ENCODE measurements around the gene LTA4H.
"Not testable (repeated sequence)": the region's sequence is repeated elsewhere in the genome, so short reads cannot be mapped to it uniquely, and the experiment has no call there.

The LTA4H gene

DNA sequence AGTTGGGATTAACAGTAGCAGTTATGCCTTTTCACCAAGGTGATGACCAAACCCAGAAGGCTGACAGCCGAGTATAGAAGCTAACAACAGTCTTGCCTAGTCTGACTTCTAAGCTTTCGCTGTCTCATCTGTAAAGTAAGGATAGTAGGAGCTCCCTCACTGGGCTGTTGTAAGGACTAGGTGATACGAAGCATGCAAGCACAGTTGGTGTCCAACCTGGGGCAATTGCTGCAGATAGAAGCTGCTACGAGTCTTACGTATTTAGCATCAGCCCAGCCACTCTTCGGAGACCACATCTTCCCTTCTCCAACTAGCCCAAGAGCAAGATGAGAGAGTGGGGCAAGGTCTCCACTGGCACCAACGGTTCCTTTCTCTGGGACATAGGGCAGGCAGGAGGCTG, 45.3 kb downstream of the LTA4H start:
- no peak for DNase-seq (ENCODE audit: low read depth)

DNA sequence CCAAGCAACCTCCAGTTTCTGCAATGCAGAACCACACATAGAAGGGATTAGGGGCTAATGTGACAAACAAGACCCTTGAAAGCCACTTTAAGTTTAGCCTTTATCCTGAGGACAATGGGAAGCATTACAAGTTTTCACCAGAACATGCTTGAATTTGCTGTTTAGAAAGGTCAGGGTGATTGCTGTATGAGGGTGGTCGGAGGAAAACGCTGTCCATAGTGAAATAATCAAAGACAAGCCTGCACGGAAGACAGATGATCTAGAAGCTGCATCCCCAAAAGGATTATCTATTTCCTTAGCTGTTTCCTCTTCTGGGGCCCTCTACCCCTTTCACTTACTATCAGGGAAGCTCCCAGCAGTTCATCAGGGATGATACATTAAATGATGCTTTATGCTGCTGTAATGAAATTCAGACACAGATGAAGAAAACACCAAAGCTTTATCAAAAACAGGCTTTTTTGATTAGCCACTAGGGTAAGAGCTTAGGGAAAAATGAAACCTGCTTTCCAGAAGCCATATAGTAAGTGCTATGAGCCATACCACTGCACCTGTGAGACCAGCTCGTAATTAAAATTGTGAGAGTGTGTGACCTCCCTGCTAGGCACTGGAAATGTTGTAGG, 45.8 kb downstream of the LTA4H start:
- no peak for DNase-seq (ENCODE audit: low read depth)

DNA sequence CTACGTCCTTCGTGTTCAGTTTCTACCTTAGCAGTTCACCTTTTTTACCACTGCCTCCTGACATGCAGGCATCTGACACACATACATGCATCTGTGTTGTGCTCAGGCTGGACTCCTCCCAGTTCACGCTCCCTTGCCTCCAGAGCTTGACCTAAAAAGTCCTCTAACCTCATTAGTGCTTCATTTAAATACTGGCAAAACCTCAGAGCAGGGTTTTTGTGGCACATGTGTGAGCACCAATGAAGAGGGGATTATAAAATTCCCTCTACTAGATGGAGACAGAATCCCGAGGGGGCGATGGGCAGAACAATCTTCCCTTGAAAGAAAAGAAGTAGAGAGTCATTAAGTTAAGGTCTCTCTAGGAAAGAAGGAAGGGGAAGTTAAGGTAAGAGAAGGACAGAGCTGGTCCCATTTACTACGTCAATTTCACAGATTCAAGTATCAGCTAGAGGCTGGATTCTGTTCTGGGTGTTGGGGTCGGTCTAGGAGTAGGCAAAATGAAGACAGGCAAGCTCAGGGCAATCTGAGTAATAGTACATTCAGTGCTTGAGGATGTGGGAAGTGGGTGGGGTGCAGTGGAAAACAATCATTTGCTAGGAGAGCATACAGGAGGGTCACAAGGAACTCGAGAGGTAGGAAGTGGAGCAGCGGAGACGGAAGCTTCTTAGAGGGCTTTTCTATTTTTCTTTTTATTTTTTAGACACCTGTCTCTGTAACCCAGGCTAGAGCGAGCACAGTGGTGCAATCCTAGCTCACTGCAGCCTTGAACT, 46.7 kb downstream of the LTA4H start:
- DNase-seq (ENCODE audit: low read depth), result no peak

DNA sequence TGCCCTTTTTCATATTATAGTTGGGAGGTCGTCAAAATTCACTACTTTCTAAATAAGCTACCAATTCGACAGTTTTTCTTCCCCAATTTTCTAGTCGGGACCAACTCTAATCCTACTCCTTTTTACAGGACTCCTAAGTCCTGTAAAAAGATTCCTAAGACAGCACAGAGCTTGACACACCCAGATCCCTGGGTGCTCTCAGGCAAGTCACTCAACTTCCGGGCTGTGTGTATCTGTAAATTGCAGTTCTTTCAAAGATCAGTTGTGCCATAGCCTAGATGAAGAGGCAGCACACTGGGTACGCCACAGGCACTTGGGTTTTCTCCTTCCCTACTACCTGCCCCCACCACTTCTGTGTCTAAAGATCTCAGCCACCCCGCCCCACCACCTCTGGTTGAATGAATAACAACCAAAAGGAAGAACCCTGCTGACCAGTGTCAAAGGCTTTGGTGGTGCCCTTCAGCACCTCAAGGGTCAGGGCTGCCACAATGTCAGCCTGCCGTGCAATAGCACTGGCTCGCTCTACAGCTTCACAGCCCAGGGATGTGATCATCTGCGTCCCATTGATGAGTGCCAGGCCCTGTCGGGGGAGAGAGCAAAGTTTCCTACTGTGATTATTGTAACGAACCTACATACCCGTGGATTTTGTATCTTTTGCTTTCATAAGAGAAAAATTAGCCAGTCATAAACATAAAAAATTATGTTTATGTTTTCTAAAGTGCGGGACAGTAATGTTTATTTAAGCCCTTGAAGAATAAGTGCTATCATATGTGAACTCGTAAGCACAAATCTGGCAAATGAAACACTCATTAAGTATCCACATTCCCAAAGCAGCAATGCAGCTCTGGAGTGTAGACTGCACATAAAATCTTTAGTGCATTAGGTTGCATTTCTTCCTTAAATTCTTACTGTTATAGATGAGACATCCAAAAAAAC, 48.5 kb downstream of the LTA4H start:
- no peak for DNase-seq (ENCODE audit: low read depth)

DNA sequence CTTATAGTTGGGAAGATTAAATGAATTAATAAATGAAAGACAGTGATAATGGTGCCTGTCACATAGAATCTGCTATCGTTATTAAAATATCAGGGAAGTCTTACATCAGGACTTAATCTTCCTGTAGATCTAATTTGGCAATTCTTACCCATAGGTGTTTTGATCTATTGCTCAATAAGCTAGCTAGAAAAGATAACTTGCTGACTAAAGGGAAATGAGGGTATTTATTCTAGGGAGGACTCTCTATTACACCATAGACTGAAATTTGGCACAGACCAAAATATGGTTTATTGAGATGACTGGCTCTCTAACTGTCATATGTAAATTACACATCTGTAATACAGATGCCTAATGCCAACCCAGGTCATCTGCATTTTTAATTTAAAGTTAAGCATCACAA, 50.7 kb downstream of the LTA4H start:
- DNase-seq (ENCODE audit: low read depth), result no peak

DNA sequence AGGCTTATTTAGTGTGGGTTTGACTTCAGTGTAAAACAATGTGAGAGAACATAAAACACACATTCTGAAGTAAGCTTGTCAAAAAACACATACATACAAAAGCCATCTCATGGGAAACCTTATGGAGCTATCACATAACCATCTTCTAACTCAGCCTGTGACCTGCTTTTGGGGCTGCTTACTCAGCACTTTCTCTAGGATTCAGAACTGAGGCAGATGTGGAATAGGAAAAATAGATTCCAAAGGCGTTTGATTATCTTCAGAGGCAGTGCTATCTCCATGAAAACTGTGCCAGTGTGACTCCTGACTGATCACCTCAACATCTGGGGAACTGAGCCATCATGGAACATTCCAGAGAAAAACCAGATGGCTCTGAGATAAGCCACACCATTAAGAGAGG, 52.8 kb downstream of the LTA4H start:
- no peak for DNase-seq (ENCODE audit: low read depth)

DNA sequence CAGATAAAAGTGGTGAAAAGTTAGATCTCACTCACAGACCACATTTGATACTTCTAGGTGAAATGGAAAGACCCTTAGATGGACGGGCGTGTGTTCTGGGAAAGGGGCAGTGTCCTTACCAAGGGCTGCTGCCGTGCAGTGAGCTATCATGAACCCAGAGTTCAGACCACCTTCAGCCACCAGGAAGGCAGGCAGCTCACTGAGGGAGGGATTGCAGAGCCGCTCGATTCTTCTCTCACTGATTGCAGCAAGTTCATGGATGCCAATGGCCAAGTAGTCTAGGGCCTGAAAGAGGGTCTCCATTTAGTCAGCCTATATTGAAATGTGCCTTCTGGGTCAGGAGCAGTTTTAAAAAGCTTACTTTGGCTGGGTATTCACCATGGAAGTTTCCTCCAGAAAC, 55.0 kb downstream of the LTA4H start:
- DNase-seq (ENCODE audit: low read depth), result no peak

DNA sequence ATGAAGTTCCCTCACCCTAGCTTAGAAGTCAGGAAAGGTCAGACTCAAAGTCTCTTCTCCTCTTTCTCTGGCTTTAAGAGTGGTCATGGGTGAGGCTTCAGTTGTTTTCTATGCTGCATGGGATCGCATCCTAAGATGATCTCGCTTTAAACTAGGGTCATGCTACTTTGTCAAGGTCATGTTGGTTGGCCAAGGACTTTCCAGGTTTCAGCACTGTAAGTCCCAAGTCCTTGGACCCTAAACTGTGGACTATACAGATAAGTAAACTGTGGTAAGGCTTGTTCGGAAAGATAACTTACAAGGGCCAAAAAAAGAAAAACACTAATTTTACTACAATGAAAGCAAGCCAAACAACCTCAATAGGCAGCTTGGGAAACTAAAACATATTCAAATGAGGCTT, 56.6 kb downstream of the LTA4H start:
- no peak for DNase-seq (ENCODE audit: low read depth)

DNA sequence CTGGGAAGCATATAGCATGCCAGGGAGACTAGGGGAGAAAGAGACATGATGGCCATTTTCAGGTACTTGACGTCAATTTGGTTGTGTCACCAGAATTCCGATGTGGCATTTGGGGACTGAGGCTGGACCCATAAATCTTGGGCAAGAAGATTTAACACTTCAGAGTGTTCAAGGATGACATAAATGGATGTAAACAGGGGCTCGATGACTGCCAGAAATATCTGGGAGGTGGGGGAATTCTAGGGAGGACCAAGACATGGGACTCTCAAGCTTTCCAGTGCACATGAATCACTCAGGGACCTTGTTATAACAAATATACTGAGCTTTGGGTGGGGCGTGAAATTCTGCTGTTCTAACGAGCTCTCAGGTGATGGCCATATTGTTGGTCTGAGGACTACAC, 57.0 kb downstream of the LTA4H start:
- DNase-seq (ENCODE audit: low read depth), result no peak

DNA sequence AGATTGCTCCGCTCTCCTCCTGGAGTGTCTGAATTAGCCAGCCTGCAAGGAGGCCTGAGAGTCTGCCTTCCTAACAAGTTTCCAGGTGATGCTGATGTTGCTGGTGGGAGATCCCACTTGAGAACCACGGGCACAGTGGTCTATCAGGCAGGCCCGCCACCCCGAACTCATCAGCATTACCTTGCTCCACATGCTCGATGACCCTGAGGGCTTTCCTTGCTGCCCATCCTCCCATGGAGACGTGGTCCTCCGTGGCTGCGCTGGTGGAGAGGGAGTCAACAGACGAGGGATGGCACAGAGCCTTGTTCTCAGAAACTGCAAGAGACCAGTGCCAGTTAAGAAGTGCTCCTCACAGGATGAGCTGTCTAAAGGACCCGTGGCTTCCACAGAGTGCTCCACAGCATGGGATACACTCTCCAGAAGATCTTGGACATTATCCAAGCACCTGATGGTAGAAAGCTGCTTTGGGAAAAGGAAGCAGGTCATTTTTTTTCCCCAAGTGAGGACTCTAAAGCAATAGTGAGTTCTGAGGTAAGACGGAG, 57.6 kb downstream of the LTA4H start:
- no peak for DNase-seq (ENCODE audit: low read depth)

DNA sequence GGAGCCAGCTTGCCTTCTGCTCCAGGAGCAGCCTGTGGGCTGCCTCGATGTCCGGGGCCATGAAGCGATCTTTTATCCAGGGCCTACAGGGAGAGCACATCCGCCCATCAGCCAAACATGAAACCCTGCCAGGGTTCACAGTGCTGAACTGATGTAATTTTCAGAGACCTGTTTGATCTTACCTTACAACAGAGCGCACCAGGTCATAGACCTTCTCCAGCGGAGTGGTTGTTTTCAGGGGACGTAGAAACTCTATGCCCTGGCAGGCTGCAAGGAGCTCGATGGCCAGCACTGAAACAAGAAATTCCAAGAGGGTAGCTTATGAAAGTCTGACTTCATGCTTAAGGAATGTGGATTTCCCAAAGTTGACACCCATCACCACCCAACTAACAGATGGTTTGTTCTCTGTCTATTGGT, 59.0 kb downstream of the LTA4H start:
- no peak for DNase-seq (ENCODE audit: low read depth)

DNA sequence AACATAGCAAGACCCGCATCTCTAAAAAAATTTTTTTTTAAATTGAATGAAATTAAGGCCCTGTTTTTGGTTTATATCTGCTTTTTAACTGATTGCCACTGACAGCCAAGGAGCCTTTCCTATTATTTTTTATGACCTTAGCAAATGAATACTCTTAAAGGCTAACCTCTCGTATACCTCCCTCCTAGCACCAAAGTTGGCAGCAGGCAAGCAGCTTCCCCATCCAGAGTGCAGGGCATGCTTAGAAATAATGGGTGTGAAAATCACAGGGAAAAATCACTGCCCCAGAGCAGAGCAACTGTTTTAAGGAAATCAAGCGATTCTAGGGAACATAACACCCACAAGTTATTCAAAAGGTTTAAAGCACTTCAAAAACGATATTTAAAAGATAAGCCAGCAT, 59.9 kb downstream of the LTA4H start:
- DNase-seq (ENCODE audit: low read depth), result no peak

DNA sequence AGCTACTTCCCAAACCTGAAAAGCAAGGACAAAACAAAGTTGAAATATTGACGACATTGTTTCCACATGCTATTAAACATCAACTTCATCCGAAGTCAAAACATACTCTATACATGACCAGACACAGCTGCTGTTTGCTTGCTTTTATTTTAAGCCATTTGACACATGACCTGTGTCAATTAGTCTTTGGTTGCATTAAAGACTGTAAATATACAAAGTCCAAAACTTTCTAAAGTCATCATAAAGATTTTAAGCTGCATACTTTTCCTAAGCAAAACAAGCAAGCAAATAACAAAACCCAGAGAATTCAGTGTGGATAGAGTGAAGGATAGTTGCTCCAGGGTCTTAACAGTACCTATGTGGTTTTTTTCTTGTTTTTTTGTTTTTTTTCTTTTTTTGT, 61.0 kb downstream of the LTA4H start:
- no peak for DNase-seq (ENCODE audit: low read depth)

DNA sequence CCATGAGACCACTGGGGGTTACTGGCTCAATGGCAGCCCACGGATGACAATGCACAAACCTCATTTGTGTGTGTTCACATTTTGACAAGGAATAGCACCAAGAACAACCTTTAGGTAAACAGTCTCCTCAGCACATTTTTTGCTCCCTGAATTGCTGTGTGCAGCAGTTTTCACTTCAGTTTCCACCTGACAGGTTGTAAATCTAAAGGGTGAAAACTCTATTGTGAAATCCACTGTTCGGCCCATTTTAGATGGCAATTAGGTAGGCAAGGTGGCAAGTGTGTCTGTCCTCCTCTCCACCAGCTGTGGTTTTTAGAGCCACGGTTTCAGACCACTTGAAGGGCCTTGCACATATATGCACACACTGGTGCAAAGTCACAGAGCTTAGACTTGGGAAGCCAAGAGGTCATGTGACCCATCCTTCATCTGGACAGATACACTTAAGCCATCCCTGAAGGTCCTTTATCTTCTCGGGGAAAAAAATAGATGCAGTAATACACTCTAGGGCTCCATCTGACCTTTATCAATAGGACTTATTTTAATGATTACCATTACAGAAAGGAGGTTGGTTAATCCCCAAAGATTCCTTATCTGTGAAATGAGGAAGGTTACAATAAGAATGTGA, 62.4 kb downstream of the LTA4H start:
- no peak for DNase-seq (ENCODE audit: low read depth)

DNA sequence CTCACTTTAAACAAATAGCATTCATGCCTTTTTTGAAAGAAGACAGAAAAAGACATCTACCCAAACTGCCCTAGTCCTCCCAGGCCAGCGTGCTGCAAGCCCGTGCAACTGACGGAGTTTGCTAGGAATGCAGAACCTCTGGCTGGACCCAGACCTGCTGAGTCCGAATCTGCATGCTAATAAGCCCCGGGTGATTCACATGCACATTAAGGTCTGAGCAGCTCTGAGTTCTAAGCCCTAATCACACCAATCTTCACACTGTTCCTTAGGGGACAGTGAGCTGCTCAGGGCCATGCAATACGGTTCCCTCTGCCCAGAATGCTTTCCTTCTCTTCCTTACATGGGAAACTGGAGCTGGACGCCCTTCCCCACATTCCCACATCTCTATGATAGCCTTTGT, 64.5 kb downstream of the LTA4H start:
- DNase-seq (ENCODE audit: low read depth), result no peak

DNA sequence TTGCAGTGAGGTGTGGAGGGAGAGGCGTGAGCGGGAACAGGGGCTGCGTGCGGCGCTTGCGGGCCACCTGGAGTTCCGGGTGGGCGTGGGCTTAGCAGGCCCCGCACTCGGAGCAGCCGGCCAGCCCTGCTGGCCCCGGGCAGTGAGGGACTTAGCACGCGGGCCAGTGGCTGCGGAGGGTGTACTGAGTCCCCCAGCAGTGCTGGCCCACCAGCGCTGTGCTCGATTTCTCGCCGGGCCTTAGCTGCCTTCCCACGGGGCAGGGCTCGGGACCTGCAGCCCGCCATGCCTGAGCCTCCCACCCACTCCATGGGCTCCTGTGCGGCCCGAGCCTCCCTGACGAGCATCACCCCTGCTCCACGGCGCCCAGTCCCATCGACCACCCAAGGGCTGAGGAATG, 66.3 kb downstream of the LTA4H start:
- not testable (repeated sequence) for DNase-seq (ENCODE audit: low read depth)

DNA sequence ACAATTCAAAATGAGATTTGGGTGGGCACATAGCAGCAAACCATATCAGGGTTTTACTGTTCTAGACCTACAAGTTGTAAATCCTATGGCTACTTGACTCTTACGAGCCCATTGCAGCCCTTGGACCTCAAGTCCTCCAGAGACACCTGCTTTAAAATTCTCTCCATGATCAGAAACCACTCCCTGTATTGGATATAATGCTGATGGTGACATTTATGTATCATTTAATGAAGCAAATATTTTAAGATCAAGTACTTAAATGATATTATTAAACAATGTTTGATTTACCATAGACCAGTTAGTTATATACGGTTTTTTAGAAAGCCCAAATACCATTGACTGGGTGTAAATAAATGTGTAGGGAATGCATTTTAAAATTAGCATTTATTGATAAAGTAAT, 68.1 kb downstream of the LTA4H start:
- no peak for DNase-seq (ENCODE audit: low read depth)

DNA sequence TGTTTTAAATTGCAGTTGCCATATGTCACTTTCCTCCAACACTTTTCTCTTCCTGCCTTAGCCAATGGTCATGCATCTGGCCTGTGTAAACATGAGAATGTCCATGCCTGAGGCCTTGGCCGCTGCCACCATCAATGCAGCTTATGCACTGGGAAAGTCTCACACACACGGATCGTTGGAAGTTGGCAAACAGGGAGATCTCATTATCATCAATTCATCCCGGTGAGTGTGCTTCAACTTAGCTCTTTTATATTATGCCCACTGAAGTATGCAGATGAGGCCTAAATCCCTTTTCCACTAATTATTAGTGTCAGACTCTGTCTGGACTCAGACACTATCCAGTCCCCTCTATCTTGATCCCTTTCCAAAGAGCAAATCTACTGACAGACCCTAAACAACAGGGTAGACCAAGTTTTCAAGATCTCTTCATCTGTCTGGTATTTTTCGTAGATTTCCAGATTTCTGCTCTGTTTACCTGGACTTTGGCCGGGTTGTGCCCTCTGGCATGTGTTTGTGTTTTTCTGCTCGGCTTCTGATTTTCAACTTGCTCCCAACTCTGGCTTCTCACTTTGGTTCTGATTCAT, 69.0 kb downstream of the LTA4H start:
- DNase-seq (ENCODE audit: low read depth), result no peak

DNA sequence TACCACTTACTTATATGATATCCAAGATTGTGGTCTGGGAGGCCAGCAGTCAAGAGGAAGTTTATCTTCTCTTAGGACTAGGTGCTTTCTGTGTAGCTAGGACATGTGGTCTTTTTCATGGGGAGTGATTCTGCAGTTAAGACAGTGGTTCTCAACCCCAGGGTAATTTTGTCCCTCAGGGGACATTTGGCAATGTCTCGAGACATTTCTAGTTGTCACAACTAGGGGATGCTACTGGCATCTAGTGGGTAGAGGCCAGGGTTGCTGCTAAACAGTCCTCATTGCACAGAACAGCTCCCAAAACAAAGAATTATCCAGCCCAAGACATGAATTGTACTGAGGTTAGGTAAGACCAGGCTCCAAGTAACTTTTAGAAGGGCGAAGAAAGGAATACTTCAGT, 72.3 kb downstream of the LTA4H start:
- DNase-seq (ENCODE audit: low read depth), result no peak

DNA sequence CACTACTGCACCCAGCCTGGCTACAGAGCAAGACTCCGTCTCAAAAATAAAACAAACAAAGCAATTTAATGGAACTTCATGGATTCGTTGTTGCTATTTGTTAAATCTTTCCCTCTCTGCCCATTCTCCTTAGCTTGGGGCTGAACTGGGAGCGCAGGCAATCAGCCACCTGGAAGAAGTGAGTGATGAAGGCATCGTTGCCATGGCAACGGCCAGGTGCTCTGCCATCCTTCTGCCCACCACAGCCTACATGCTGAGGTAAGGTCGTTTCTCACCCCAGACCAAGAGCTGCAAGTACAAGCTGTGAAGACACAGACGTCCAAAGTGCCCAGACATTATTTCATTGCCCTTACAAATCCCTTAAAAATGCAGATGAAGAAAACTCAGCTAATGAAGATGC, 73.2 kb downstream of the LTA4H start:
- DNase-seq (ENCODE audit: low read depth), result no peak

DNA sequence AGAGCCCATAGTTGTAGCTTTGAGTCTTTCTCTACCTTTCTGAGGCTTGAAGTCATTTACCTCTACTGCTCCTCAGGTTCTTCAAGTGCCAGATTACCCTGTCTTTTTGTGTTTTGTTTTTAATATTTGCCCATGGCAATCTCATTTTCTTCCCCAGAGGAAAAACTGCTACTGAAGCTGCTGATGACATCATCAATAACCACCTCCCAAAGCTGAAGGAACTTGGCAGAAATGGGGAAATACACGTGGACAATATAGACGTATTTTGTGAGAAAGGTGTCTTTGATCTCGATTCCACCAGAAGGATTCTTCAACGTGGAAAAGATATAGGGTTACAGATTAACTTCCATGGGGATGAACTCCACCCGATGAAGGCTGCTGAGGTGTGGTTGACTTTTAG, 75.1 kb downstream of the LTA4H start:
- no peak for DNase-seq (ENCODE audit: low read depth)

DNA sequence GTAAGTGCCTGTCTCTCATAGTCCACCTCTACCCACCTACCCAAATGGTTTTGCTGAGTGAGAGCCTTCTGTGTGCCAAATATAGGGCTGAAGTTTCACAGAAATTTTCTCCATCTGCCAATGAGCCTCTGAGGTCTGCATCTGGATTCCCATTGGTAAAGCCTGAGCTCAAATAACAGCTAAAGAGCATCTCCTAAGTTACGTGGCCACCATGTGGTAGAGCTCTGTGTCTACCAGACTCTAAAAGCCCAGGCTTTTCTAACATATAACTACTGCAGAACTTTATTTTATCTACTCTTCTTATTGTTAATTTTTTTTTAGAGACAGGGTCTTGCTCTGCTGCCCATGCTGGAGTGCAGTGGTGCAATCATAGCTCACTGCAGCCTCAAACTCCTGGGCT, 76.3 kb downstream of the LTA4H start:
- no peak for DNase-seq (ENCODE audit: low read depth)
